ENCODE results near the gene GIPR. TPM values are rescaled to one million over a fixed set of nuclear protein-coding genes. Genes with fewer than 3 reads are reported as not detected.

Gene GIPR
- total and polyA plus RNA-seq, 11 donors = 0.64 to 8.1 (median 4.8) TPM

DNA sequence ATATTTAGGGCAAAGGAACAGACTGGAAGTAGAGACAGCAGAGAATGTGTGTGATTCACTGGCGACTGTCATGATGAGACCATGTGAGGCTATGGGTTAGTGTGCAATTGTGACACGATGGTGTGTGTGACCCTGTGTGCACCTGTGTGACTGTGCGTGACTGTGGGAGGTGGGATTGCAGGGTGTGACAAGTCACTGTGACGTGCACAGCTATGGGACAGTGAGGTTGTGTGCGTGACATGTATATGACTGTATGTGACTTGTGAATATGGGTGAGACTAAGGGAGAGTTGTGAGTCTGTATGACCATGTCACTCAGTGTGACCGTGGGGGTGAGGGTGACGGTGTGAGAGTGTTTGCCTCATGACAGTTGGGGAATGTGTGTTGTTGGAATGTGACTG, 3.4 kb upstream of the GIPR start:
- TF ChIP-seq, protein P1, sequence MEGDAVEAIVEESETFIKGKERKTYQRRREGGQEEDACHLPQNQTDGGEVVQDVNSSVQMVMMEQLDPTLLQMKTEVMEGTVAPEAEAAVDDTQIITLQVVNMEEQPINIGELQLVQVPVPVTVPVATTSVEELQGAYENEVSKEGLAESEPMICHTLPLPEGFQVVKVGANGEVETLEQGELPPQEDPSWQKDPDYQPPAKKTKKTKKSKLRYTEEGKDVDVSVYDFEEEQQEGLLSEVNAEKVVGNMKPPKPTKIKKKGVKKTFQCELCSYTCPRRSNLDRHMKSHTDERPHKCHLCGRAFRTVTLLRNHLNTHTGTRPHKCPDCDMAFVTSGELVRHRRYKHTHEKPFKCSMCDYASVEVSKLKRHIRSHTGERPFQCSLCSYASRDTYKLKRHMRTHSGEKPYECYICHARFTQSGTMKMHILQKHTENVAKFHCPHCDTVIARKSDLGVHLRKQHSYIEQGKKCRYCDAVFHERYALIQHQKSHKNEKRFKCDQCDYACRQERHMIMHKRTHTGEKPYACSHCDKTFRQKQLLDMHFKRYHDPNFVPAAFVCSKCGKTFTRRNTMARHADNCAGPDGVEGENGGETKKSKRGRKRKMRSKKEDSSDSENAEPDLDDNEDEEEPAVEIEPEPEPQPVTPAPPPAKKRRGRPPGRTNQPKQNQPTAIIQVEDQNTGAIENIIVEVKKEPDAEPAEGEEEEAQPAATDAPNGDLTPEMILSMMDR (IDR thresholded peaks at IDR 0.05) = no peak
- no peak for TF ChIP-seq POLR2A (IDR thresholded peaks at IDR 0.05)
- no peaks in the 10 kb centered on the region for H3K9me3 ChIP-seq
- 63 to 86% (median 75%) methylated on average over 7 of the region's 7 CpGs for WGBS, 4 donors
- no peak overlapping the region for H3K27ac ChIP-seq
- intact Hi-C loops (cut with DNase I) = no loop called here
- no peak overlapping the region for H3K4me3 ChIP-seq
- no peak for DNase-seq
- H3K36me3 ChIP-seq = no peaks in the 10 kb centered on the region
- H3K27me3 ChIP-seq = peaks cover 0 to 53% (median 15%) of the 10 kb centered on the region in 9 donors
- H3K4me1 ChIP-seq = peaks cover 0 to 23% (median 10%) of the 10 kb centered on the region in 12 donors
- ATAC-seq = no peak

DNA sequence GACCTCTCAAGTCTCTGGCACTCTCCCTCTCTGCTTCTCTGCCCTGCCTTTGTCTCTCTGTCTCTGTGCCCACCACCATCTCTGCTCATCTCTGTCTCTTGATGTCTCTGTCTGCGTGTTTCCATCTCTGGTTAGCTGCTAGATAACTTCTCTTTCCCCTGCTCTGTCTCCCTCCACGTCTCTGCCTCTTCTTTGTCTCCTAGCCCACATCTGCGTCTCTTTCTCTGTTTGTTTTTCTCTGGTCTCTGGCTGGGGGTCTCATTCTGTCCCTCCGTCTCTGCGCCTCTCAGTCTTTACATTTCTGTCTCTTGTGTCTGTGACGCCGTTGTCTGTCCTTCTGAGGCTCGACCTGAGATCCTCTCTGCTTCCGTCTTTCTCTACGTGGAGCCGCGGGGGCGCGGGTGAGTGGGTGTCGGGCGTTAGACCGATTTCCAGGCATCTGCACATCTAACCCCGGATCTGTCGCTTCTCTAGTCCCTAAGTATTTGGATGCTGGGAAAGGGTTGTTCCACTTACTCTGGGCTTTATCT, 386 bp downstream of the GIPR start:
- Histone ChIP-seq H3K9me3 (no peaks in the 10 kb centered on the region), H3K4me3 (peak overlapping the region; percentile 2 to 68 (median 48)), H3K27ac (peak overlapping the region in 4 of 12 donors; percentile 9 to 49 (median 36)), H3K4me1 (peaks cover 0 to 31% (median 11%) of the 10 kb centered on the region in 12 donors), H3K36me3 (no peaks in the 10 kb centered on the region), H3K27me3 (peaks cover 0 to 78% (median 27%) of the 10 kb centered on the region in 9 donors)
- no peak for DNase-seq
- intact Hi-C loops (cut with DNase I) = no loop called here
- ATAC-seq = peak in 2 of 4 donors; percentile 2 to 13
- TF ChIP-seq, protein P1 (IDR thresholded peaks at IDR 0.05) = no peak
- TF ChIP-seq POLR2A (IDR thresholded peaks at IDR 0.05) = no peak
- 1 to 2% (median 1%) methylated on average over 19 of the region's 19 CpGs for WGBS, 4 donors

DNA sequence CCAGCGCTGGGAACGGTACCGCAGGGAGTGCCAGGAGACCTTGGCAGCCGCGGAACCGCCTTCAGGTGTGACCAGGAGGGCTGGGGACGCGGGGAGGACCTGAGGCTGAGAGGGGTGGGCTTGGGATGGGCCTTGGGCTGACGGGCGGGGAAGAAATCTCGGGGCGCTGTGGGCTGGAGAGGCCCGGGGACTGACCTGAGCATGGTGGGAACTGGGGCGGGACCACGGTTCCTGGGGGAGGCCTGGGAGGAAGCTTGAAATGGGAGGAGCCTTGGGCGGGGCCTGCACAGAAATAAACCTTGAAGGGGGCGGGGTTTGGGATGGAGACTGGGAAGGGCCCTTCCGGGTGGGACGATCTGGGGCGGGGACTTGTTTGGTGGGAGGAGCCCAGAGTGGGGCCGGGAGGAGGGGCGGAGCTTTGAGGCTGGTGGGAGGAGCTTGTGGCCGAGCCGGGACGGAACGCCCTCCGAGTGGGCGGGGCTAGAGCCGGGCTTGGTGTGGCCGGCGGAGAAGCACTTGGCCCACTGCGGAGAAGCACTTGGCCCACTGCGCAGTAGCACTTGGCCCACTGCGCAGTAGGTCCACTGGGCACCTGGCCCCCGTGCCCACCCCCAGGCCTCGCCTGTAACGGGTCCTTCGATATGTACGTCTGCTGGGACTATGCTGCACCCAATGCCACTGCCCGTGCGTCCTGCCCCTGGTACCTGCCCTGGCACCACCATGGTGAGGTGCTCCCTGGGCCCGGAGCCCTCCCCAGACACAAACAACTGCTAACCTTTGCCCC, 2.8 kb downstream of the GIPR start:
- no peaks in the 10 kb centered on the region for H3K36me3 ChIP-seq
- intact Hi-C loops (cut with DNase I) = no loop called here
- WGBS, 4 donors = 22 to 24% (median 23%) methylated on average over 31 to 42 of the region's 42 CpGs
- DNase-seq (peak; percentile 49 to 88 (median 61)), ATAC-seq (peak in 3 of 4 donors; percentile 64 to 69 (median 67))
- H3K4me3 ChIP-seq = no peak overlapping the region
- H3K9me3 ChIP-seq = no peaks in the 10 kb centered on the region
- no peak overlapping the region for H3K27ac ChIP-seq
- peaks cover 0 to 67% (median 27%) of the 10 kb centered on the region in 9 donors for H3K27me3 ChIP-seq
- peaks cover 0 to 31% (median 11%) of the 10 kb centered on the region in 12 donors for H3K4me1 ChIP-seq
- TF ChIP-seq, protein P1 (IDR thresholded peaks at IDR 0.05) = no peak
- no peak for TF ChIP-seq POLR2A (IDR thresholded peaks at IDR 0.05)

DNA sequence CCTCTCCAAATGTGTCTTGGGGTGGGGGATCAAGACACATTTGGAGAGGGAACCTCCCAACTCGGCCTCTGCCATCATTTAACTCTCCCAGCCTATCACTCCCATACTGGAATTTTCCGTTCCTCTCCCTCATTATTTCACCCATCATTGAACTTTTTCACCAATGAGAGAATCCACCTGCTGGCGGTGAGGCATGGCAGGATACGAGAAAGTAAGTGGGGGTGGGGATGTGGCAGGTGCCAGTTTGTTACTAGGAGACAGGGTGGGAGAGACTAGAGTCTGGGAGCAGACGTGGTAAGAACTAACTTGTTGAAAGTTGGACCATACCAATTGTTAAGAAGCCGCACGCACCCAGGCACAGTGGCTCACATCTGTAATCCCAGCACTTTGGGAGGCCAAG, 6.9 kb downstream of the GIPR start:
- H3K4me3 ChIP-seq = no peak overlapping the region
- H3K27ac ChIP-seq = no peak overlapping the region
- 64 to 77% (median 73%) methylated on average over 7 of the region's 7 CpGs for WGBS, 4 donors
- H3K4me1 ChIP-seq = peaks cover 0 to 22% (median 10%) of the 10 kb centered on the region in 12 donors
- peaks cover 14 to 63% (median 38%) of the 10 kb centered on the region in 9 donors for H3K27me3 ChIP-seq
- DNase-seq = no peak
- TF ChIP-seq, protein P1 (IDR thresholded peaks at IDR 0.05) = no peak
- no peak for TF ChIP-seq POLR2A (IDR thresholded peaks at IDR 0.05)
- H3K36me3 ChIP-seq = no peaks in the 10 kb centered on the region
- no peak for ATAC-seq
- no peaks in the 10 kb centered on the region for H3K9me3 ChIP-seq
- intact Hi-C loops (cut with DNase I) = no loop called here

Measured in heart left ventricle (tissue), 16 donors.